A673 (cell line): ENCODE results near the gene SYNJ1.

ENCODE experiments used
- EZH2 ChIP-seq: fragments of 200-600 bp; sonication (generic); IDR thresholded peaks from 2 replicates; pipeline ENCODE4 v1.6.1; 2017; ENCODE audit warnings: borderline replicate concordance, low read depth, mild to moderate bottlenecking, mixed read lengths, antibody characterized with exemption, low read length; ENCODE audit not compliant: poor library complexity, severe bottlenecking
- TF ChIP-seq, protein P1 (sequence below): fragments of 300-800, 200-600 bp; sonication (generic); conservative IDR thresholded peaks from 2 replicates; pipeline ENCODE4 v1.5.1; 2017; ENCODE audit warnings: low read depth, mild to moderate bottlenecking, antibody characterized with exemption, low read length, moderate library complexity, mixed read lengths

- TF ChIP-seq, protein P1, sequence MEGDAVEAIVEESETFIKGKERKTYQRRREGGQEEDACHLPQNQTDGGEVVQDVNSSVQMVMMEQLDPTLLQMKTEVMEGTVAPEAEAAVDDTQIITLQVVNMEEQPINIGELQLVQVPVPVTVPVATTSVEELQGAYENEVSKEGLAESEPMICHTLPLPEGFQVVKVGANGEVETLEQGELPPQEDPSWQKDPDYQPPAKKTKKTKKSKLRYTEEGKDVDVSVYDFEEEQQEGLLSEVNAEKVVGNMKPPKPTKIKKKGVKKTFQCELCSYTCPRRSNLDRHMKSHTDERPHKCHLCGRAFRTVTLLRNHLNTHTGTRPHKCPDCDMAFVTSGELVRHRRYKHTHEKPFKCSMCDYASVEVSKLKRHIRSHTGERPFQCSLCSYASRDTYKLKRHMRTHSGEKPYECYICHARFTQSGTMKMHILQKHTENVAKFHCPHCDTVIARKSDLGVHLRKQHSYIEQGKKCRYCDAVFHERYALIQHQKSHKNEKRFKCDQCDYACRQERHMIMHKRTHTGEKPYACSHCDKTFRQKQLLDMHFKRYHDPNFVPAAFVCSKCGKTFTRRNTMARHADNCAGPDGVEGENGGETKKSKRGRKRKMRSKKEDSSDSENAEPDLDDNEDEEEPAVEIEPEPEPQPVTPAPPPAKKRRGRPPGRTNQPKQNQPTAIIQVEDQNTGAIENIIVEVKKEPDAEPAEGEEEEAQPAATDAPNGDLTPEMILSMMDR: 0 out of 2 replicates have a peak, but pooled peaks have one; percentile 16
- no peak for TF ChIP-seq EZH2
Measured at GRCh38 chr21:32687643-32688345, 40.0 kb downstream of the SYNJ1 start.
